CD4-positive, alpha-beta T cell treated with Interleukin-21 for 1 hour (primary cell): Measurements from ENCODE around the gene SPAAR.
A peak's percentile ranks its signal among the peaks of the same experiment; 100 is the strongest.

Experiments used
- DNase-seq: peaks from one replicate; pipeline ENCODE4 v3.0.0-alpha.2; 2020

Gene SPAAR

DNA sequence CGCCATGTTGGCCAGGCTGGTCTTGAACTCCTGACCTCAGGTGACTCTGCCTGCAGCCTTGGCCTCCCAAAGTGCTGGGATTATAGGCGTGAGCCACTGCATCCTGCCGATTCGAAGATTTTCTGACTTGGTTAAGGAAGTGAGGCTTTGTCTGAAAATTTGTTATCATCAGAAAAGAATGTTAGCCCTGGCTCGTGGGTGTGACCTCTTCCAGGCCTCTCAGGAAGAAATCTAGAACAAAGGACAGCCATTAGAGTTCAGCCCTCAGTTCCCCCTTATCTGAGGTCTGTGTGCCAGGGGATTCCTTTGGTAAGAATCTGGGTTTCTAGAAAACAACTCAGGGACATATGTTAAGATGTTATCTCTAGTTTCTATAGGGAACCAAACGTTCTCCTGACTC is 42.4 kb downstream of the SPAAR start:
- no peak for DNase-seq

DNA sequence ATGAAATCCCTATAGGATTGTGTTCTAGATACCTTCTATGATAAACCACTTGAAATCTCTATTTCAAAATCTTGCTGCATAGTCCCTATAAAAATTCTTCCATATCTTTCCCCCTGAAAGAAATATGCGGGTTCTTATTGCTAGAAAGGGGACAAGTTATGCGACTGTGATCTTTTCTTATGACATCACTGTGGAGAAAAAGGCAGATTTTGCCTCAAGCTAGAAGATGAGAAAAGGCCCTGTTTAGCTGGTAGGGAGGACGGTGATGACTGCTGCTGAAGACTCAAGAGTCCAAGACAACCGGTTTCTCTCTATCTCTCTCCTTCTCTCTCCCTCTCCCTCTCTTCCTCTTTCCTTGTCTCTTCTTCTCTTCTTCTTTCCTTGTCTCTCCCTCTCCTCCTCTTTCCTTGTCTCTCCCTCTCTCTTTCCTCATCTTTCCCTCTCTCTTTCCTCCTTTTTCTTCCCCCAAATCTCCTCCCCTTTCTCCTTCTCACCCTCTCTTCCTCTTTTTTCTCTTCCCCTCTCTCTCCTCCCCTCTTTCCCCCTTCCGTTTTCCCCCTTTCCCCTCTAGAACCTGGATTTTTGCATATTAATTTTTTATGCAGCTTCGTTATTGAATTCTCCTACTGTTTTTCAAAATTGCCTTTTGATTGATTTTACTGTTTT is 43.4 kb downstream of the SPAAR start:
- DNase-seq: no peak

DNA sequence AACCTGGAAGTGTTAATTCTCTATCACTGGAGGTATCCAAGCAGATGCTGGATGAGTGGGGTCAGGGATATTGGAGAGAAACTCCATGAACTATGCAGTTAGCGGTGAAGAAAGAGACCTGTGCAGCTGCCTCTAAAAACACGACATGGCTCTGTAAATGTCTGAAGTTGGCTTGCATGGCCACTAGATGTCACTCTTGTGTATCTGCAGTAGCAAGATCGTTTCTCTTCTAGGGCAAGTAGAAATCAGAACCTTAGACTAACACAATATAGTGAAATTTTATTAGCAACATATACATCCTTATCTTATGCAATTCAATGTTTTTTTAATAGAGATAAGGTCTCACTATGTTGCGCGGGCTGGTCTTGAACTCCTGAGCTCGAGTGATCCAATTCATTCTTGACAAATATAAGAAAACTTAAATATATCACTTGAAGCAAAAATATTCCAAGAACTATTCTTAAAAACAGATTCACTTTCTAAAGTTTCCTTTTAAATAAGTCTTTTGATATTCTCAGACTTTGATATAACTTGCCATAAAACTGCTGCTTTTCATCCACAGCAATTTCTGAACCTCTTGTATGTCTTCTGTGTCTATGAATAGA is 45.8 kb downstream of the SPAAR start:
- peak; percentile 73 for DNase-seq

DNA sequence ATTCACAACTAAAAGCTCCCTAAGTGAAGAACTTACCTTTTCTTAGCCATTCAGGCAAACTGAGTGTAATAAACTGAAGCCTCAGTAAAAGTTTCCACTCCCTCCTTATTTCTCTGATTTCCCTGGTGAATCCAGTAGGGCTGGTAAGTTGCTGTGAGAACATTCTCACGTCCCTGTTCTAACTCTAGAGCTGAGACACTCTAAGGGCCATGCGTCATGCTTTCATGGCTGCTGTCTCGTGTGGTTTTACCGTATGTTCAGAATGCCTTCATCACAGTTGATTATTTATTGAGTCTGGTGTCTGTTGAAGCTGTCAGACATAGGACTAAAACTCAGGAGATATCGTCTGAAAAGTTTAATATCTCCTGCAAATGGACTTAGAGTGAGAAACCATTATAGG is 47.4 kb downstream of the SPAAR start:
- DNase-seq: no peak

DNA sequence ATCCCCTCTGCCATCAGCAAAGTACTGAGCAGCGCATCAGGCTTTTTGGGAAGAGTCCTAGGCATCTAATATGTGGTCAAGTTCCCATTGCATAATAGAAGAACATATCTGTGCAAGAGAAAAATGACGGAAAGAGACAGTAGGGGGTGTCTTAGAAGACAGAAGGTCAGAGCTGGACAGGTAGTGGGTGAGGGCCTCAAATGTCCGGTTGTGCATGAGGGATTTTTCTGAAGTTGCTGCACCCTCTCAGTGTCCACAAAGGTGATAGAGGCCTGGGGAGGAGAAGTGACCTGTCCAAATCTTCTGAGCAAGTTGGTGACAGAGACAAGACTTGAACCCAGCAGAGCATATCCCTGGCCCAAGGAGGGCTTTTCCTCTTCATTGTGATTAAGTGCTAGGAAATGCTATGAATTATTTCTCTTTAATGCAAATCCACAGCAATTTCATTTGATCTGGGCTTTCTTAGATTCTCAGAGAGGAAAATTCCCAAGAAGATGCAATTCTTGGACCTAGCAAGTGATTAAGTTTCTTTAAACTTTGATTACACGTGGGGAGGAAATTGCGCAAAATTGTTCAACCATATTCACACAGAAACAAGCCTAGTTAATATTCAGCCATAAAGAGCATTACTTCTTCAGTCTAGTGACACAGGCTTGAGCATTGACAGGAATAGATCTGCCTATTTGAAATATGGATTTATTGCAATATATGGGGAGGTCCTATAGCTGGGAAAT is 49.0 kb downstream of the SPAAR start, which contains the start of gene OR2S2:
Gene OR2S2, minus strand, starts transcription at position 51 of the 734 bp plus-strand sequence. CDS start 56 bp downstream, outside the sequence.
- DNase-seq: no peak

DNA sequence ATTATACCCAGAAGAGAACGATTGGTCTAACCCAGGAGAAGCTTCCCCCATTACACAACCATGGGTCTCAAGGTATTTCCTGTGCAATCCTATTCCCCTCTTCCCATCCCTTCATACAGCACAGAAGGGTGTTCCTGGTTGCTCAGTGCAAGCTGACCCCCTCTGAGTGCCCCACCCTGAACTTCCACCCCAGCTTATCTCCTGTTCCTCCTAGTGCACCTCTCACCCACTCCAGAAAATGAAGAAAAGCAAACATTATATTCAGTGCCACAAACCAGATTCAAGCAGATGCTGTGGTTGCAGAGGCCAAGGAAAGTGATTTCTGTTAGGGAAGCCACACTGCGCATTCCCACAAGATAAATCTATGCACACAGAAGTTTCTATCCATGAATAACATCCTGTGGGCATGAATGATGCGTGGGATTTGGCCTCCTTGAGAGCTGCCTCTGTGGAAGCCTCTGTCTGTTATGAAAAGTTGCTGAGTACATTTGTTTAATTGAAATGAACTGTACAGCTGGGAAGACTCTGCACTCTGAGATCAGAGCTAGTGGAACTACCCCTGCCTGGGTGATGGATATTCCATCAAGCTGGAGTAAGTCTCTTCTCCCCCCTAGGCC is 50.9 kb downstream of the SPAAR start:
- no peak for DNase-seq
